ENCODE data around the gene MAP2K5. TPM values are rescaled to one million over a fixed set of nuclear protein-coding genes. Genes with fewer than 3 reads are reported as not detected.
"Not testable (repeated sequence)": the region's sequence is repeated elsewhere in the genome, so short reads cannot be mapped to it uniquely, and the experiment has no call there.

Gene MAP2K5
- polyA plus RNA-seq, 1 donor: 16.7 TPM

DNA sequence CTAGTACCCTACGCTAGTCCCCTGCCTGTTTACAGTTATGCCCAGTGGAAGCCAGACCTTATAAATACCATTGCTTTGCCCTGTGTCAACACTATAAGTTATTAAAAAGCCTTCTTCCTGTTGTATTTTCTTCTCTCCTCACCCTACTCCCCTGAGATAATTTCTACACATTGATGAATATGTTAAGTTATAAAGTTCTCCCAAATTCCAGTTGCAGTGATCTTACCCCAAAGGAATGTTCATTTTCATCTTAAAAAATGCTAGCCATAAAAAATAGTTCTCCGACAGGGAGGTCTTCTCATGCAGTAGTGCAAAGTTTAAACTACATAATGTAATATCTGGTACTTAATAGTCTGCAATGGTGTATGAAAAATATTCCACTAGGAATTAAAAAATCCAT, 58.6 kb downstream of the MAP2K5 start:
- no peak for DNase-seq (ENCODE audit: low read depth)

DNA sequence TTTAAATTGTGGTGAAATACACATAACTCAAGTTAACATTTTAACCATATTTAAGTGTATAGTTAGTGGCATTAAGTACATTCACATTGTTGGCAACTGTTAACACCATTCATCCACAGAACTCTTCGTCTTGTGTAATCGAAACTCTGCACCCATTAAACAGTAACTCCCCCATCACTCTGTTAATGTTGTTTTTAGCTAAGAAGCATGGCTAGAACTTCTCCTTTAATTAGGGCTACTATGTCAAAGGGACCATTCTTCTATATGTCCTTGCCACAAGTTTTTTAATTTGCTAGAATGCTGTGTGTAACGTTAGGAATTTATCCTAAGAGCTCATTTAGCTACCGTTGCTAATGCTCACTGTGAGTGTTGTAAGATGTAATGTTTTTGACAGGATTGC, 60.6 kb downstream of the MAP2K5 start:
- DNase-seq (ENCODE audit: low read depth): no peak

GRCh38 chr15:67605871-67606270, 63.4 kb downstream of the MAP2K5 start:
- DNase-seq (ENCODE audit: low read depth): no peak

DNA sequence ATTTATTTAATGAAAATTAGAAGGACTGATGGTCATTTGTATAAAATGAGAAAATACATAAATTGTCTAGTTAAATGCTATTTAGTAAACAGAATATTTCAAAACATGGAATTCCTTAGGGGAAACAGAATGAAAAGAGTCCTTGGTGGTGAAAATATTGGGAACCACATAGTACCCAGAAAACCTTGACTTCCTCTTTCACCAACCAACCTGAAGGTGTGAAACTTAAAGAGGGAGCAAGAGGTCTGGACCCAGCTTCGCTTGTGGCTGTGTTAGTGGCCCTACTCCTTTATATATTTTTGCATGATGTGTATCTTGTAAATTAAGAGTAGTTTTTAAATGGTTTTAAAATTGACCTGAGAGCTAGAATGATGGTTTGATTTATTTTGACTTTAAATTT, 64.2 kb downstream of the MAP2K5 start:
- DNase-seq (ENCODE audit: low read depth): no peak

GRCh38 chr15:67607329-67607728, 64.8 kb downstream of the MAP2K5 start:
- DNase-seq (ENCODE audit: low read depth): no peak

- DNase-seq (ENCODE audit: low read depth): no peak
These were observed 65.6 kb downstream of the MAP2K5 start for GRCh38 chr15:67607959-67608637.

- no peak for DNase-seq (ENCODE audit: low read depth)
These were observed 66.1 kb downstream of the MAP2K5 start for GRCh38 chr15:67608638-67608959.

DNA sequence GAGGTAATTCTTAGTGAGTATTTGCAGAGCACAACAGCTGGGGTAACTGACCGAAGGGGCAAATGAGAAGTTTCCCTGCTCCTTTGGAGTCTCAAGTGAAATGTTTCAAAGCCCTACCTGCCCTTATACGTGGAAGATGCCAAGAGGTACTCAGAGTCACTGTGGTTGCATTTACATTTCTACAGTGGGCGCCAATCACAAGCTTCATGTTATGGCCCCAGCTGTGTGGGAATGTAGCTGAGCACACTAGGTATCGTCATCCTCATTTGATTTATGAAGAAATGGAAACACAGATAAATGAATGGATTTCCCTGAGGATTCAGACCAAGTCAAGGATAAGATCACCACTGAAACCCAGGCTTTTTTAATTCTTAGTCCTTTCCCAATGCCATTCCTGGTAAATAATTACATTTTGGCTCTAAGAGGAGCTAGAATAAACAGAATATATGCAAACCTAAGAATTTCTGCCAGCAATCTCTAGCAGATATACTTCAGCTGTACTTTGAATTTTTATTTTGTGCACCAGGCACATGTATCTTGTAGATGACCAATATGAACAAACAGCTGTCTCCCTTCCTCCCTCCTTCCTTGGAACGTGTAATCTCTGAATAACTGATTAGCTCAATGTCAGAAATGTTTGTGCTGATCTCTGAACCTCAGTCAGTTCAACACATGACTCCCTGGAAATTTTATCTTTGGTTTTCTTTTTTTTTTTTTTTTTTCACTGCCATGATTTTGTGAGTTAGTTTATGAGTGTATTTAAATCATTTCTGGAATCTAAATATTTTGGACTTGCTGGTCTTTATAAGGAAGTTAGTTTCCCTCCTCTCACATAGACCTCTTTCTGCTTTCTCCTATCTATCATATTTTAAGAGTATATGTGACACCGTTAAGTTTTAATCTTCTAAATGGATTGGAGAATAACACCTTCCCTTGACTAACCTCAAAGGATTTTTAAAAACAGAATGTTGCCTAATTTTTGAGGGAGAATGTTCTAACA, 69.2 kb downstream of the MAP2K5 start:
- DNase-seq (ENCODE audit: low read depth): no peak

DNA sequence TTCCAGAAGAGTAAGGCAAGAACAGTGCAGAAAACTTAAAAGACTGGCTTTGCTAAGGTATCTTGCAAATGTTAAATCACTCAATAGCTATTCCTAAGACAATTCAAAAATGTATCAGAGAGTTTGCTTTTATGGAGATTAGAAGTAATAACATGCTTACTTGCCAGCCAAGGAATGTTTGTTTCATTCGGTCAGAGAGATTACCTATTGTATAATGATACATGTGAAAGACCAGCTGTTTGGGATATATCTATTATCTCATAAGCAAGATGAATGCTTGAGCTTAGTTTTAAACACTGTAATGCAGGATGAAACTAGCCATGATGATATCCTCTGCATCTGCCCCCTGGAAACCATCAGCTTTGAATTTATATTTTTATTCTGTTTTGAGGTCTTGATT, 70.7 kb downstream of the MAP2K5 start:
- DNase-seq (ENCODE audit: low read depth): no peak

- no peak for DNase-seq (ENCODE audit: low read depth)
These were observed 71.2 kb downstream of the MAP2K5 start for GRCh38 chr15:67613708-67614107.

- not testable (repeated sequence) for DNase-seq (ENCODE audit: low read depth)
These were observed 72.6 kb downstream of the MAP2K5 start for GRCh38 chr15:67615131-67615534.

DNA sequence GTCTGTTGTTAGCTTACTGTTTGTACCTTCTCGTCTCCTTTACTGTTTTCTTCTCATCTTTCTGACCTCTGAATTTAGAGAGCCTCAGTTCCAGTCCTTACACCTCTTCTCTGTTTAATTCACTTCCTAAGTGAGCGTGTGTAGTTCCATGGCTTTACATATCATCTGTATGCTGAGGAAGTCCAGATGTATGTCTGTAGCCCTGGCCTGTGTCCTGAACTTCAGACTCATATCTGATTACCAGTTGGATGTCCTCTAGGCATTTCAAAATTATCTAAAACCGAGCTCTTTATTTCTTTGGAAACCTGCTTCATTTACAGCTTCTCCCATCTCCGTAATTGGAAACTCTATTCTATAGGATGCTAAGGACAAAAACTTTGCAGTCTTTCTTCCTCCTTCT, 75.8 kb downstream of the MAP2K5 start:
- DNase-seq (ENCODE audit: low read depth): no peak

GRCh38 chr15:67622110-67622509, 79.6 kb downstream of the MAP2K5 start:
- no peak for DNase-seq (ENCODE audit: low read depth)

DNA sequence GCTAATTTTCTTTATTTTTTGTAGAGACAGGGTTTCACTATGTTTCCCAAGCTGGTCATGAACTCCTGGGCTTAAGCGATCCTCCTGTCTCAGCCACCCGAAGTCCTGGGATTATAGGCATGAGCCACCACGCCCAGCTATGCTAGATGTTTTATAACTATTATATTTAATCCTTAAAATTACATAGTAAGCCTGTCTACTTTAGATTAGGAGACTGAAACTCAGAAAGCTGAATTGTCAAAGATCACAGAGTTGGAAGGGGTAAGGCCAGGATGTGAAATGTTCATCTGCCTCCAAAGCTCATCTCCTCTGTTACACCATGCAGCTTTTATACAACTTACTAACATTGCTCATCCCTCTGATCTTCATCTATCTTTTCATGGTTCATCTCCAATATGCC, 89.8 kb downstream of the MAP2K5 start:
- DNase-seq (ENCODE audit: low read depth): no peak

DNA sequence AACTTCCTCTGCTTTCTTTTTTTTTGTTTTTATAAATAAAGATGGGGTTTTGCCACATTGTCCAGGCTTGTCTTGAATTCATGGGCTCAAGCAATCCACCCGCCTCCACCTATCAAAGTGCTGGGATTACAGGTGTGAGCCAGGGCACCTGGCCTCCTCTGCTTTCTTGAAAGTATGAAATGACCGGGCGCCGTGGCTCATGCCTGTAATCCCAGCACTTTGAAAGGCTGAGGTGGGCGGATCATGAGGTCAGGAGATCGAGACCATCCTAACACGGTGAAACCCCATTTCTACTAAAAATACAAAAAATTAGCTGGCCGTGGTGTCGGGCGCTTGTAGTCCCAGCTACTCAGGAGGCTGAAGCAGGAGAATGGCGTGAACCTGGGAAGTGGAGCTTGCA, 93.4 kb downstream of the MAP2K5 start:
- DNase-seq (ENCODE audit: low read depth): not testable (repeated sequence)

GRCh38 chr15:67639591-67639990, 97.1 kb downstream of the MAP2K5 start:
- no peak for DNase-seq (ENCODE audit: low read depth)

- DNase-seq (ENCODE audit: low read depth): no peak
These were observed 99.0 kb downstream of the MAP2K5 start for GRCh38 chr15:67641453-67641852.

GRCh38 chr15:67646847-67647246, 104.3 kb downstream of the MAP2K5 start:
- no peak for DNase-seq (ENCODE audit: low read depth)

GRCh38 chr15:67652586-67652985, 110.1 kb downstream of the MAP2K5 start:
- no peak for DNase-seq (ENCODE audit: low read depth)

DNA sequence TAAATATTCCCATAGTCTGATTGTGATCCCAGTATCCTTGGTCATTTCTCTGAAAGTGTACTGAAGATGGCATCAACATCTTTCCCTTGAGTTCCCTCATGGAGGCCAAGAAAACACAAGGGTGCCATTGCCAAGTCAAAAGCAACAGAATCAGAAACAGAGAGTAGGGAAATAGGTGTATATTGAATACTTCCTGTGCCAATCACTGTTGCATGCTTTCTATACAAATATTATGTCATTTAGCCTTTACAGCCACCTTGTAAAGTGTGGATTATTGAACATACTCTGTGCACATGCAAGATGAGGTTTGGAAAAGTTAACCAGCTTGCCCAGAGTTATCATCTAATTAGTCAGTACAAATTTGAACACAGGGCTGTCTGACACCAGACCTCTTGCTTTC, 117.9 kb downstream of the MAP2K5 start:
- DNase-seq (ENCODE audit: low read depth): no peak

- DNase-seq (ENCODE audit: low read depth): no peak
These were observed 118.5 kb downstream of the MAP2K5 start for GRCh38 chr15:67660874-67661606.

DNA sequence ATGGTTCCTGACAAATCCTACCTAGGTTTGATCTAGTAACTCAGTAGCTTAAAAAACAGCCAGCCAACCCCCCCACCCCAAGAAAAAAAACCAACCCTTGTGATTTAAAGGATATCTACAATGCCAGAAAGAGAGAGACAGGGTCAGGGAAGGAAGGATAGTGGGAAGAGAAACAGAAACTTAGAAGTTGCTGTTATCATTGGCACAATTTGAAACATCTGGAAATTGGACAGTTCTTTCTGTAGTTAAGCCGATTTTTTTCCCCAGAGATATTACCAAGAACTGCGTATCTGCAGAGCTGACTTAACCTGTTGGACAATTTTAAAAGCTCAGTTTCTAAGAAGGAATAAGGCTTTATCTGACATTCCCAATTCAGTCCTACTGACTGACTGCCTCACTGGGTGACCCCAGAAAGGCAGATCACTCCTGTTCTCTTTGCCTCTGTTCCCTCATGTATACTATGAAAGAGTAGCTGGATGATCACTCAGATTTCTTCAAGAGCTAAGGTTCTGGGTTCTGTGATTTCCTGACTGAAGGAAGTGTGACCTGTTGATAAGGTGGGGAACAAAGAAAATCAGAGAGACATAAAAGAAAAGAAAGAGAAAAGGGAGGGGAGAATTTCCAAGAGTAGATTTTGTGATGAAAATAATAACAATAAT, 128.3 kb downstream of the MAP2K5 start:
- no peak for DNase-seq (ENCODE audit: low read depth)

All from forelimb muscle (tissue), 1 donor.